Astrocyte (in vitro differentiated cells and primary cell): Measurements from ENCODE around the gene MAN1C1.

Experiments used
- EZH2 ChIP-seq: IDR thresholded peaks from 2 replicates; pipeline ENCODE4 v1.6.1; 2012; ENCODE audit warnings: mild to moderate bottlenecking, low read length, inconsistent platforms; ENCODE audit not compliant: insufficient read depth
- TF ChIP-seq, protein P1 (sequence below): IDR thresholded peaks from 2 replicates; pipeline ENCODE4 v1.5.1; 2011; ENCODE audit warnings: low read depth, mild to moderate bottlenecking, inconsistent platforms, low read length, moderate library complexity; ENCODE audit not compliant: insufficient read depth

DNA sequence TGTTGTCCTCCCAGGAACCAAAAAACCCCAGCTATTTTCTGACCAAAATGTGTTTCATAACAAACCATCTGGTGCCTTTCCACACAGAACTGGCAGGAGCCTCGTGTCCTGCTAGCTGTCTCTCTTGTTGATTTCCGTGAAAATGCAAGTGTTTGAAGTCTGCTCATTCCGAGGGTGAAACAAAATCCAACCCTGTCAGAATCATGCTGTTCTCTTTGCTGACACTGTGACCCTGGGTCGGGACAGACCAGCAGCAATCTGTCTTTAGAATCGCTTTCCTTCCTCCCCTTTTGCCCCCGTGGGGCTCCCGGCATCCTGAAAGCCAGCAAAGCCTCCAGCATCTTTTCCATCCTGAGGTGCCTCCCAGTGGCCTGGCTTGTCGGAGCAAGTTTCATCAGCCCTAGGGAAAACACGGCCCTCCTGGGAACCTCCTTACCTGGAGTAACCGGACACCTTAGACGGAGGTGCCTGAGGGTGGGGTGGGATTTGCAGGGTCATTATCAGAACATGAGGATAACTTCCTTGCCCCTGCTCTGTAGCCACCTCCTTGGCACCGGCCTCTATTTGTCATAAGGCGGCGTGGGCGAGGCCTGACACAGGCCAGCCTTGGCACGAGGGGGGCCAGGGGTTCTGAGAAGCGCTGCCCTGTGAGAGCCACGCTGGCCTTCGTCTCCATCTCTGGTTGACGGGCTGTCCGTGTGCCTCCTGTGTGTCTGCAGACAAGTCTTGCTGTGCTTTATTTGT lies 48.3 kb upstream of the MAN1C1 start:
- no peak for TF ChIP-seq EZH2
- TF ChIP-seq, protein P1, sequence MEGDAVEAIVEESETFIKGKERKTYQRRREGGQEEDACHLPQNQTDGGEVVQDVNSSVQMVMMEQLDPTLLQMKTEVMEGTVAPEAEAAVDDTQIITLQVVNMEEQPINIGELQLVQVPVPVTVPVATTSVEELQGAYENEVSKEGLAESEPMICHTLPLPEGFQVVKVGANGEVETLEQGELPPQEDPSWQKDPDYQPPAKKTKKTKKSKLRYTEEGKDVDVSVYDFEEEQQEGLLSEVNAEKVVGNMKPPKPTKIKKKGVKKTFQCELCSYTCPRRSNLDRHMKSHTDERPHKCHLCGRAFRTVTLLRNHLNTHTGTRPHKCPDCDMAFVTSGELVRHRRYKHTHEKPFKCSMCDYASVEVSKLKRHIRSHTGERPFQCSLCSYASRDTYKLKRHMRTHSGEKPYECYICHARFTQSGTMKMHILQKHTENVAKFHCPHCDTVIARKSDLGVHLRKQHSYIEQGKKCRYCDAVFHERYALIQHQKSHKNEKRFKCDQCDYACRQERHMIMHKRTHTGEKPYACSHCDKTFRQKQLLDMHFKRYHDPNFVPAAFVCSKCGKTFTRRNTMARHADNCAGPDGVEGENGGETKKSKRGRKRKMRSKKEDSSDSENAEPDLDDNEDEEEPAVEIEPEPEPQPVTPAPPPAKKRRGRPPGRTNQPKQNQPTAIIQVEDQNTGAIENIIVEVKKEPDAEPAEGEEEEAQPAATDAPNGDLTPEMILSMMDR, result no peak
